Fibroblast of mammary gland (primary cell): ENCODE data around the gene RFC4.

ENCODE experiments used
- DNase-seq: peaks from one replicate; pipeline ENCODE4 v3.0.0-alpha.2; 2010; ENCODE audit warnings: low read depth
- H3K4me3 ChIP-seq: 2 replicates; pipeline ENCODE4 v1.5.1; 2011; ENCODE audit warnings: low read depth, mild to moderate bottlenecking, low read length, moderate library complexity; ENCODE audit not compliant: control insufficient read depth
- TF ChIP-seq, protein P1 (sequence below): conservative IDR thresholded peaks from 2 replicates; pipeline ENCODE4 v1.5.1; 2011; ENCODE audit warnings: low read depth, low read length, inconsistent platforms; ENCODE audit not compliant: control insufficient read depth, insufficient read depth

Gene RFC4

DNA sequence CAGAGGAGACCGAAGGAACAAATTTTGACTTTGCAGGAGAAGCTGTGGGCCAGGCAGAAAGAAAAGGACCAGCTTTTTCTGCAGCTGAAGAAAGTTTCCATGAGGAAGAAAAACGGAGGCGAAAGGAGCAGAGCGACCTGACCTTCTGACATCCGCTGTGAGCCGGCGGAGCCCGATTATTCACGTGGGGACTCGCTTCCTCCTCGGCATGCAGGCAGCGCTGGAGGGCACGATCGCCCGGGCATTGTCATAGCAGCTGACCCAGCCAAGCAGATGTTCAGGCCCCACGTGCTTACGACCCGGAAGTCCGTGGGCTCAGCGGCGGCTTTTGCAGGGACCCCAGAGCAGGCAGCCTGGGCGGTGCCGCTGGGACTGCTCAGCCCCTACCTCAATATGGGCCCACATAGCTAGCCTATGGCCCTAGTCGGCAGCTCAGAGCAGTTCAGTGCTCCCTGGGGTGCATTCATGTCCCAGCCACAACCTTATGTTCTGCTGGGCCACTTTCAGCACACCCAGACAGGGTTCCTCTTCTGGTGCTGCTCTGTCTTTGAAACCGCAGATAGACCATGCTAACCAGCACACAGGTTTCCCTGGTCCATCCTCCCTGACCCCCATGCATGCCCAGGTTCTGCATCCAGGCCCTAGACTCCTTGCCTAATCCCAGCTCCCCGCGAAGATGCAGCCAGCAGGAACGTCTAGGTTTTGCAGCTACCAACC lies 33.4 kb downstream of the RFC4 start:
- no peak for DNase-seq
- peak overlapping the region; percentile 36 for H3K4me3 ChIP-seq
- TF ChIP-seq, protein P1, sequence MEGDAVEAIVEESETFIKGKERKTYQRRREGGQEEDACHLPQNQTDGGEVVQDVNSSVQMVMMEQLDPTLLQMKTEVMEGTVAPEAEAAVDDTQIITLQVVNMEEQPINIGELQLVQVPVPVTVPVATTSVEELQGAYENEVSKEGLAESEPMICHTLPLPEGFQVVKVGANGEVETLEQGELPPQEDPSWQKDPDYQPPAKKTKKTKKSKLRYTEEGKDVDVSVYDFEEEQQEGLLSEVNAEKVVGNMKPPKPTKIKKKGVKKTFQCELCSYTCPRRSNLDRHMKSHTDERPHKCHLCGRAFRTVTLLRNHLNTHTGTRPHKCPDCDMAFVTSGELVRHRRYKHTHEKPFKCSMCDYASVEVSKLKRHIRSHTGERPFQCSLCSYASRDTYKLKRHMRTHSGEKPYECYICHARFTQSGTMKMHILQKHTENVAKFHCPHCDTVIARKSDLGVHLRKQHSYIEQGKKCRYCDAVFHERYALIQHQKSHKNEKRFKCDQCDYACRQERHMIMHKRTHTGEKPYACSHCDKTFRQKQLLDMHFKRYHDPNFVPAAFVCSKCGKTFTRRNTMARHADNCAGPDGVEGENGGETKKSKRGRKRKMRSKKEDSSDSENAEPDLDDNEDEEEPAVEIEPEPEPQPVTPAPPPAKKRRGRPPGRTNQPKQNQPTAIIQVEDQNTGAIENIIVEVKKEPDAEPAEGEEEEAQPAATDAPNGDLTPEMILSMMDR: no peak

DNA sequence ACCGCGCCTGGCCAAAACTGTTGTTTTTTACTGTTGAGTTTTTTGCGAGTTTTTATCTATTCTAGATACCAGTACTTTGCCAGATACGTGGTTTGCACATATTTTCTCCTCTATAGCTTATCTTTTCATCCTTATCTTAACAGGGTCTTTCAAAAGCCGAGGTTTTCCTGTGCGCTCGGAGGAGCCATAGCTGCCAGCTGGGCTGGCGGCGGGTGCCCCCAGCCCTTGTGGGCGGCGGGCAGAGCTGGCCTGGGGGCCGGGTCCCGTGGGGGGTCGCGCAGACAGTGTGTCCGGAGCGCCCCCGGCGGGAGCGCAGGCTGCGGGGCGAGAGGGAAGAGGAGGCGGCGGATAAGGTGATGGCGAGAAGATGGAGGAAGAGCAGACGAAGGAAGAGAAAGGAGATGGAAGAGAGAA lies 34.0 kb downstream of the RFC4 start:
- DNase-seq: no peak
- peak overlapping the region; percentile 36 for H3K4me3 ChIP-seq
- TF ChIP-seq, protein P1: no peak

DNA sequence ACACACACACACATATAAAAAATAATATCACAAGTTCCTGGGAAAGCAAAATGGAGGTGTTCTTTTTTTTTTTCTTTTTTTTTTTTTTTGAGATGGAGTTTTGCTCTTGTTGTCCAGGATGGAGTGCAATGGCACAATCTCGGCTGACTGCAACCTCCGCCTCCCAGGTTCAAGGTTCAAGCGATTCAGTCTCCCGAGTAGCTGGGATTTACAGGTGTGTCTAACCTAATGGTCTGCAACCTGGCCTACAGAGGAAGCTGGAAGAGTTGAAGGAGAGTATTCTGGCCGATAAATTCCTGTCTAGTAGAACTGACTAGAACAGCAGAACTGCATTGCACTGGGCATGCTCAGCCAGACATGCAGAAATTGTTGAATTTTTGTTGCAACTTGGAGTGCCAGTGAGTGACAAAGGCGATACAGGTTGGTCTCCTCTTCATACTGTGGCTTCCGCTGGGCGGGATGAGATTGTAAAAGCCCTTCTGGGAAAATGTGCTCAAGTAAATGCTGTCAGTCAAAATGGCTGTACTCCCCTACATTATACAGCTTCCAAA lies 45.3 kb downstream of the RFC4 start:
- TF ChIP-seq, protein P1: no peak
- DNase-seq: no peak
- H3K4me3 ChIP-seq: no peak overlapping the region

DNA sequence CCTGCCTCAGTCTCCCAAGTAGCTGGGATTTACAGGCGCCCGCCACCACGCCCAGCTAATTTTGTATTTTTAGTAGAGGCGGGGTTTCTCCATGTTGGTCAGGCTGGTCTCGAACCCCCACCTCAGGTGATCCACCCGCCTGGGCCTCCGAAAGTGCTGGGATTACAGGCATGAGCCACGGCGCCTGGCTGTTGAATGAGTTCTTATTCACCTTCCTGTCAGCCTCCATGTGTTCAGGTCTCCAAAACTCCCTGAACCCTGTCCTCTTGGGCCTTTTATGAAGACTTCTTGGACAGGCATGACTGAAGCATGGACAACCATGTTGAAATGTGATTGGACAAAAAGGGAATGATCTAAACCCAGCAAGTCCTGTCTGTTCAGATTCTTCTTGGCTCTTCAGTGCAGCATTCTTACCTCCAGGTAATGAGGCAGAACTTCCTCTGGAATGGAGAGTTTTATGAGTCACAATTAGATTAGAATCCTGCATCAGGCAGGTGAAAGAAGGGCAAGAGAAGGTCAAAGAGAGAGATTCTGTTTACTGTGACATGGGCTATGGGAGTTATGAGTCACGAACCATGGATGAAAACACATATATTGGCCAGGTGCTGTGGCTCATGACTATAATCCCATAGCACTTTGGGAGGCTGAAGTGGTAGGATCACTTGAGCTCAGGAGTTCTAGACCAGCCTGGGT lies 46.0 kb downstream of the RFC4 start:
- no peak for DNase-seq
- TF ChIP-seq, protein P1: no peak
- no peak overlapping the region for H3K4me3 ChIP-seq

DNA sequence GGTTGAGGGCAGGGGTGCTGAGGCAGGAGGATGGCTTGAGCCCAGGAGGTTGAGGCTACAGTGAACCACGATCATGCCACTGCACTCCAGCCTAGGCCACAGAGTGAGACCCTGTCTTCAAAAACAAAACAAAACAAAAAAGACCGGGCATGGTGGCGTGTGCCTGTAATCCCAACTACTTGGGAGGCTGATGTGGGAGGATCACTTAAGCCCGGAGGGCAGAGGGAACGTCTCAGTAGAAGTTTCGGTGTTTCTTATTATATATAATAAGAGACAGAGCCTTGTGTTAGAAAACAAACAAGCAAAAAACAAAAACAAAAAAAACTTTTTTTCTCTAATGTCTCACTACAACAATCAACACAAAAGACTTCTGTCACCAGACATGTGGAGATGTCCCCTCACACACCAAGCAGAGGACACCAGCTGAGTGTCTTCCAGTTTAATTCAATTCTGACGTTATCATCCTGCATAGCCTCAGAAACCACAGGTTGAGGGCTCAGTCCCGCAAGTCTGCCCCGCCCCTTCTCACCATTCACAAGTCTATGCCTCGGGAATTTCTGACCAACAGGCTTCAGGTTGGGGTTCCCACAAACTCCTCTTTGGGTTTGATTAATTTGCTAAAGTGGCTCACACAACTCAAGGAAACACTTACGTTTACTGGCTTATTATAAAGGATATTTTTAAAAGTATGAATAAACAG lies 46.9 kb downstream of the RFC4 start:
- H3K4me3 ChIP-seq: no peak overlapping the region
- TF ChIP-seq, protein P1: no peak
- no peak for DNase-seq

DNA sequence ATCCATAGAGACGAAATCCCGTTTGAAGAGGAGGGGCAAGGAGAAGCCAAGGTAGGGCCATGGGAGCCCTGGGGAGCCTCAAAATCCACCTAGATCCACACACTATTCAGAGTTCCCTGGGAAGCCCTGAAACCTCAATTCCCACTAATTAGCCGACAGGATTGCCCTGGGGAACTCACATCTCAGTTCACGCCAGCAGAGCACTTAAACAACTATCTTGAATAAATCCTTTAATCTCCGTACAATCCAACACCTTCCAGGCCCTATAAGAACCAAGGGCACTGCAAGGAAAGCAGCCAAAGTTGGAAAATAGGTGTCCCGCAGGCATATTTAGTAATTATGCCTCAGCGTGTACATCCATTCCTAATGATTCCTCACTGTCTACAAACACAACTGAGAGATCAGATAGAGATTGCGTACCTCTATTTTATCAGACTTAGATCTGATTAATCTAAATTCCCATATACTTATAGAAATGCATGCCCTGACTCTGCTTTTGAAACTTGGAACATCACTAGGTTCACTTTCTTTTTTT lies 48.5 kb downstream of the RFC4 start:
- no peak overlapping the region for H3K4me3 ChIP-seq
- TF ChIP-seq, protein P1: no peak
- no peak for DNase-seq
